H1 (cell line): Measurements from ENCODE around the gene PRSS22. TPM values are rescaled to one million over a fixed set of nuclear protein-coding genes. Genes with fewer than 3 reads are reported as not detected.
A peak's percentile ranks its signal among the peaks of the same experiment; 100 is the strongest.

ENCODE experiments used
- CTCF ChIA-PET: fragments of 300-600 bp; sonication (Branson Sonifier 250); formaldehyde crosslinking; loops from one replicate; lab custom pipeline; 2021; ENCODE audit not compliant: partially characterized antibody; lab: Charles Lee
- POLR2A ChIA-PET: fragments of 300-600 bp; sonication (Branson Sonifier 250); formaldehyde crosslinking; loops from one replicate; lab custom pipeline; 2021; ENCODE audit warnings: inconsistent platforms; ENCODE audit not compliant: partially characterized antibody; lab: Charles Lee
- DNase-seq, 2 experiments: peaks; one replicate each; pipeline versions ENCODE4 v3.0.0 to v3.0.0-alpha.2; 2010 to 2022; ENCODE audit warnings: low spot score in 2 of 2, low read depth in 1 of 2, mixed read lengths in 1 of 2
- FAIRE-seq: peaks from 2 replicates; lab custom pipeline; 2011; peaks lifted over from hg19 to GRCh38; lab: Jason Lieb, UNC
- H2AFZ ChIP-seq: 2 replicates; pipeline ENCODE4 v1.8.1; 2012; ENCODE audit warnings: low read length, inconsistent platforms
- H2AK5ac ChIP-seq: 2 replicates; pipeline ENCODE4 v1.6.1; 2013; ENCODE audit warnings: low read depth, low read length
- H2BK120ac ChIP-seq: replicated peaks from 2 replicates; pipeline ENCODE3; 2013; ENCODE audit warnings: low read depth, low read length, inconsistent platforms
- H2BK12ac ChIP-seq: 2 replicates; pipeline ENCODE4 v1.6.1; 2013; ENCODE audit warnings: low read depth, low read length
- H2BK15ac ChIP-seq: 2 replicates; pipeline ENCODE4 v1.6.1; 2013; ENCODE audit warnings: low read length
- H2BK20ac ChIP-seq: 2 replicates; pipeline ENCODE4 v1.6.1; 2013; ENCODE audit warnings: low read length
- H2BK5ac ChIP-seq: 2 replicates; pipeline ENCODE4 v1.6.1; 2013; ENCODE audit warnings: low read depth, low read length
- H3K14ac ChIP-seq: 2 replicates; pipeline ENCODE4 v1.6.1; 2013; ENCODE audit warnings: inconsistent platforms; ENCODE audit not compliant: insufficient read length
- H3K18ac ChIP-seq: 2 replicates; pipeline ENCODE4 v1.6.1; 2013; ENCODE audit warnings: low read length; ENCODE audit errors: extremely low read depth
- H3K23ac ChIP-seq: 2 replicates; pipeline ENCODE4 v1.6.1; 2013; ENCODE audit warnings: inconsistent platforms; ENCODE audit not compliant: insufficient read length
- H3K23me2 ChIP-seq: 2 replicates; pipeline ENCODE4 v1.6.1; 2013; ENCODE audit warnings: low read depth, low read length
- H3K27ac ChIP-seq: 2 replicates; pipeline ENCODE4 v1.6.1; 2011; ENCODE audit warnings: low read depth, low read length, inconsistent platforms
- H3K27me3 ChIP-seq, 4 experiments: replicated peaks in 1 of 4; 1 replicate in 1 of 4; 2 replicates in 3 of 4; pipeline versions ENCODE4 v1.6.1 to v1.8.1; 2011 to 2013; ENCODE audit warnings: low read length in 3 of 4, mild to moderate bottlenecking in 3 of 4, inconsistent platforms in 2 of 4, mixed read lengths in 2 of 4, moderate library complexity in 1 of 4; ENCODE audit not compliant: control insufficient read depth in 3 of 4, insufficient read depth in 3 of 4; ENCODE audit errors: extremely low read depth in 1 of 4
- H3K36me3 ChIP-seq, 4 experiments: 2 replicates each; pipeline versions ENCODE4 v1.6.1 to v1.8.1; 2011 to 2013; ENCODE audit warnings: mild to moderate bottlenecking in 4 of 4, low read length in 3 of 4, moderate library complexity in 2 of 4, control low read depth in 1 of 4, inconsistent platforms in 1 of 4; ENCODE audit not compliant: insufficient read depth in 4 of 4, control insufficient read depth in 2 of 4
- H3K4ac ChIP-seq: replicated peaks from 2 replicates; pipeline ENCODE3; 2013; ENCODE audit warnings: low read length, low read depth, mixed read lengths, inconsistent platforms; ENCODE audit not compliant: insufficient read length
- H3K4me1 ChIP-seq, 4 experiments: replicated peaks in 1 of 4; 1 replicate in 1 of 4; 2 replicates in 3 of 4; pipeline versions ENCODE4 v1.6.1 to v1.8.1; 2011 to 2013; ENCODE audit warnings: low read length in 3 of 4, inconsistent platforms in 2 of 4, mixed read lengths in 1 of 4; ENCODE audit not compliant: insufficient read depth in 4 of 4, control insufficient read depth in 3 of 4
- H3K4me2 ChIP-seq, 2 experiments: 2 replicates each; pipeline versions ENCODE4 v1.6.1 to v1.8.1; 2011 to 2013; ENCODE audit warnings: low read depth in 2 of 2, low read length in 2 of 2, control low read depth in 1 of 2, inconsistent platforms in 1 of 2, mild to moderate bottlenecking in 1 of 2; ENCODE audit not compliant: insufficient read depth in 1 of 2
- H3K4me3 ChIP-seq, 4 experiments: fragments of 200-600, 300-600 bp in 1 of 4; sonication (generic), shearing (Covaris generic), sonication (Bioruptor Twin) in 1 of 4; 2 replicates each; pipeline versions ENCODE4 v1.5.1 to v1.8.1; 2011 to 2016; ENCODE audit warnings: low read length in 4 of 4, low read depth in 3 of 4, control low read depth in 2 of 4, inconsistent platforms in 2 of 4, mild to moderate bottlenecking in 2 of 4, mixed read lengths in 1 of 4, moderate library complexity in 1 of 4; ENCODE audit not compliant: insufficient read depth in 2 of 4; ENCODE audit errors: extremely low read depth in 1 of 4
- H3K56ac ChIP-seq: replicated peaks from 2 replicates; pipeline ENCODE3; 2013; ENCODE audit warnings: low read depth, mild to moderate bottlenecking, mixed read lengths, low read length, inconsistent platforms; ENCODE audit not compliant: insufficient read length
- H3K79me1 ChIP-seq: 2 replicates; pipeline ENCODE4 v1.6.1; 2013; ENCODE audit warnings: low read depth, low read length, control low read depth
- H3K79me2 ChIP-seq, 2 experiments: 2 replicates each; pipeline versions ENCODE4 v1.6.1 to v1.8.1; 2012 to 2013; ENCODE audit warnings: low read length in 2 of 2, mild to moderate bottlenecking in 2 of 2, inconsistent platforms in 1 of 2; ENCODE audit not compliant: insufficient read depth in 2 of 2, control insufficient read depth in 1 of 2
- H3K9ac ChIP-seq, 4 experiments: replicated peaks in 1 of 4; 1 replicate in 1 of 4; 2 replicates in 3 of 4; pipeline versions ENCODE4 v1.6.1 to v1.8.1; 2011 to 2013; ENCODE audit warnings: low read depth in 3 of 4, low read length in 3 of 4, control low read depth in 2 of 4, mild to moderate bottlenecking in 2 of 4, moderate library complexity in 2 of 4, inconsistent platforms in 1 of 4; ENCODE audit errors: extremely low read depth in 1 of 4
- H3K9me3 ChIP-seq, 2 experiments: 2 replicates each; pipeline versions ENCODE4 v1.6.1 to v1.8.1; 2012 to 2013; ENCODE audit warnings: mild to moderate bottlenecking in 2 of 2, moderate library complexity in 2 of 2, control low read depth in 1 of 2, inconsistent platforms in 1 of 2, low read depth in 1 of 2, low read length in 1 of 2, mixed read lengths in 1 of 2; ENCODE audit not compliant: insufficient read depth in 2 of 2
- H4K20me1 ChIP-seq, 2 experiments: replicated peaks in 1 of 2; 2 replicates each; pipeline versions ENCODE3 to v1.8.1; 2011 to 2013; ENCODE audit warnings: inconsistent platforms in 2 of 2, low read length in 2 of 2, mild to moderate bottlenecking in 1 of 2; ENCODE audit not compliant: insufficient read depth in 2 of 2, control insufficient read depth in 1 of 2
- H4K5ac ChIP-seq: 2 replicates; pipeline ENCODE4 v1.6.1; 2013; ENCODE audit warnings: low read length, low read depth, mixed read lengths, inconsistent platforms; ENCODE audit not compliant: insufficient read length
- H4K8ac ChIP-seq: 2 replicates; pipeline ENCODE4 v1.8.0; 2013; ENCODE audit warnings: mild to moderate bottlenecking, moderate library complexity, low read length, inconsistent platforms; ENCODE audit not compliant: insufficient read depth; ENCODE audit errors: extremely low read depth
- H4K91ac ChIP-seq: replicated peaks from 2 replicates; pipeline ENCODE3; 2013; ENCODE audit warnings: low read length, mixed read lengths, inconsistent platforms; ENCODE audit not compliant: insufficient read length
- CBX5 ChIP-seq: fragments of 300-800, 300-1000 bp; sonication (generic); IDR thresholded peaks from 2 replicates; pipeline ENCODE4 v1.7.1; 2016; ENCODE audit warnings: antibody characterized with exemption, low read length, low read depth
- JUN ChIP-seq: IDR thresholded peaks from 2 replicates; pipeline ENCODE4 v1.6.1; 2011; ENCODE audit warnings: low read depth, mild to moderate bottlenecking, improper control_type of control experiment, low read length
- KDM1A ChIP-seq: fragments of 200-600, 300-600 bp; sonication (generic); IDR thresholded peaks from 2 replicates; pipeline ENCODE4 v1.7.1; 2016; ENCODE audit warnings: mild to moderate bottlenecking, low read length, borderline replicate concordance
- RAD21 ChIP-seq, 2 experiments: IDR thresholded peaks in 1 of 2; conservative IDR thresholded peaks in 1 of 2; 2 replicates each; pipeline ENCODE4 v1.6.1; 2011; ENCODE audit warnings: low read depth in 2 of 2, low read length in 2 of 2, improper control_type of control experiment in 1 of 2, inconsistent platforms in 1 of 2, mild to moderate bottlenecking in 1 of 2, moderate library complexity in 1 of 2
- RFX5 ChIP-seq: IDR thresholded peaks from 2 replicates; pipeline ENCODE4 v1.6.1; 2011; ENCODE audit warnings: low read depth, low read length, improper control_type of control experiment, borderline replicate concordance
- SP1 ChIP-seq: IDR thresholded peaks from 2 replicates; pipeline ENCODE4 v1.6.1; 2011; ENCODE audit warnings: low read depth, low read length
- SP2 ChIP-seq: IDR thresholded peaks from 2 replicates; pipeline ENCODE4 v1.6.1; 2012; ENCODE audit warnings: mild to moderate bottlenecking, low read length, inconsistent platforms
- SRF ChIP-seq: IDR thresholded peaks from 2 replicates; pipeline ENCODE4 v1.6.1; 2011; ENCODE audit warnings: mild to moderate bottlenecking, low read depth, low read length, moderate library complexity
- WGBS, 2 experiments: shearing (Covaris generic) in 1 of 2; methylation state at CpG; one replicate each; pipeline versions ENCODE4 v1.1.6 to v1.1.7; 2013 to 2015; ENCODE audit warnings: low lambda C conversion rate in 2 of 2, mixed read lengths in 2 of 2, inconsistent platforms in 1 of 2, low coverage in 1 of 2, missing lambda C conversion rate in 1 of 2; ENCODE audit not compliant: insufficient replicate concordance in 2 of 2, insufficient coverage in 1 of 2, insufficient read length in 1 of 2; ENCODE audit errors: extremely low coverage in 1 of 2, missing lambda C conversion rate in 1 of 2; 5-methylcytosine and 5-hydroxymethylcytosine counted together
- polyA plus RNA-seq, 7 experiments: library from polyadenylated mRNA; depleted of rRNA in 3 of 7; stranded (reverse) in 5 of 7; unstranded in 2 of 7; fragments of >200 nt in 5 of 7; fragments of 200-250 nt in 2 of 7; gene quantifications; 1 replicate in 5 of 7; 2 replicates in 1 of 7; 4 replicates in 1 of 7; pipeline versions ENCODE4 v1.2.1 to v1.2.3, GENCODE V29; 2011 to 2013; ENCODE audit warnings: missing spikeins in 2 of 7, mixed read lengths in 2 of 7
- total RNA-seq: library from RNA; stranded (reverse); fragmentation: NEBNext Ultra II Directional; extraction: Animal tissue kit (Norgen Biotek cat#: 25700); gene quantifications from 2 replicates; pipeline ENCODE4 v1.2.1, GENCODE V29; 2021

PRSS22 gene
- total and polyA plus RNA-seq, 2 of the 8 experiments (the other 6 are each of a cell fraction or from before 2014, with no cell fraction given): 4.0 to 4.4 TPM

DNA sequence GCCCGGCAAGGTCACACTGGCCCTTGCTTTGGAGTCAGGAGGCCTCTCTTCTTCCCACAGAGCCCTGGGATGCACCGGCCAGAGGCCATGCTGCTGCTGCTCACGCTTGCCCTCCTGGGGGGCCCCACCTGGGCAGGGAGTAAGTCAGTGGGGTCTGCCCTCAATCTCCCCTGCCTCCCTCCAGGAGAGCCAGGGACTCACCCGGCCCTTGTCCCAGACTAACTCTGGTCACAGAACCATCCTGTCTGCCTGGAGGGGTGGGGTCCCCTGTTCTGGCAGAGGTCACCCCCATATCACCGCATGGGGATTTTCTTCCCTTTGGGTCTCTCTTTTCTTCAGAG, 27.6 kb downstream of the PRSS22 start:
- FAIRE-seq: no peak
- H3K36me3 ChIP-seq: no peaks in the 10 kb centered on the region

More for the DNA sequence above, 27.6 kb downstream of the PRSS22 start:
- Histone ChIP-seq H4K5ac (no peak overlapping the region), H3K27me3 (no peaks in the 10 kb centered on the region), H2BK120ac (no peak overlapping the region), H3K4me1 (no peaks in the 10 kb centered on the region), H4K91ac (no peak overlapping the region), H2AK5ac (no peak overlapping the region), H3K79me2 (no peaks in the 10 kb centered on the region), H3K18ac (no peak overlapping the region), H3K9ac (no peak overlapping the region), H3K4ac (no peak overlapping the region), H3K9me3 (no peaks in the 10 kb centered on the region), H3K23me2 (peaks cover 5% of the 10 kb centered on the region; the same call in 1 of the 2 replicates), H2BK15ac (0 out of 2 replicates have a peak overlapping the region, but pooled peaks have one; percentile 31), H3K79me1 (no peaks in the 10 kb centered on the region), H2BK5ac (no peak overlapping the region), H3K56ac (no peak overlapping the region), H4K8ac (no peak overlapping the region), H2BK20ac (no peak overlapping the region), H2AFZ (no peak overlapping the region), H3K23ac (no peak overlapping the region), H3K14ac (no peak overlapping the region), H3K4me2 (no peak overlapping the region), H3K27ac (no peak overlapping the region), H4K20me1 (no peaks in the 10 kb centered on the region), H3K4me3 (no peak overlapping the region), H2BK12ac (no peak overlapping the region)
- DNase-seq: no peak
- 73% methylated on average over 3 of the region's 5 CpGs; no CpG with 5 or more reads in 1 of the 2 experiments for WGBS, 2 experiments
- TF ChIP-seq JUN: no peak
- no peak for TF ChIP-seq RFX5
- TF ChIP-seq SRF: no peak
- no peak for TF ChIP-seq RAD21 (IDR thresholded peaks at IDR 0.05 in 1 of 2, conservative IDR thresholded peaks at IDR 0.05 in 1 of 2; ENCODE audit: low read depth in 2 of 2, low read length in 2 of 2)
- no peak for TF ChIP-seq KDM1A
- no peak for TF ChIP-seq SP2
- TF ChIP-seq CBX5: no peak
- TF ChIP-seq SP1: no peak
- ChIA-PET CTCF (interaction anchor here (0.8 to 3.3 kb wide), 4 partner anchors 8 to 114 kb away, joined by 4 to 14 read pairs (median 6); no protein-coding TSS in a partner anchor), POLR2A (interaction anchor here (1.6 kb wide), 1 partner anchor 74 kb away, joined by 4 read pairs; no protein-coding TSS in a partner anchor)
